Spleen (tissue), 11 donors: Measurements from ENCODE around the gene KDM2B. TPM values are rescaled to one million over a fixed set of nuclear protein-coding genes. Genes with fewer than 3 reads are reported as not detected.
A peak's percentile ranks its signal among the peaks of the same experiment; 100 is the strongest.

Experiments
- DNase-seq: peaks from one replicate; pipeline ENCODE4 v3.0.0-alpha.2; 2020
- H3K27ac ChIP-seq, 8 donors: fragments of 200-600 bp; sonication (generic) in 7 of 8; 1 replicate in 4 of 8; 2 replicates in 4 of 8; pipeline versions ENCODE4 v1.5.0 to v1.8.0; 2016 to 2021; ENCODE audit warnings: inconsistent platforms in 4 of 8, mild to moderate bottlenecking in 4 of 8, moderate library complexity in 1 of 8
- H3K27me3 ChIP-seq, 7 donors: fragments of 200-600 bp; sonication (generic) in 6 of 7; replicated peaks in 1 of 7; 1 replicate in 4 of 7; 2 replicates in 3 of 7; pipeline versions ENCODE4 v1.5.0 to v1.8.0; 2016 to 2021; ENCODE audit warnings: inconsistent platforms in 3 of 7, mild to moderate bottlenecking in 1 of 7
- H3K36me3 ChIP-seq, 6 donors: fragments of 200-600 bp; sonication (generic) in 5 of 6; 1 replicate in 4 of 6; 2 replicates in 2 of 6; pipeline versions ENCODE4 v1.5.0 to v1.8.0; 2016 to 2021; ENCODE audit warnings: inconsistent platforms in 2 of 6
- H3K4me1 ChIP-seq, 6 donors: fragments of 200-600 bp; sonication (generic) in 5 of 6; 1 replicate in 3 of 6; 2 replicates in 3 of 6; pipeline versions ENCODE4 v1.5.0 to v1.8.0; 2016 to 2021; ENCODE audit warnings: inconsistent platforms in 3 of 6
- H3K4me3 ChIP-seq, 8 donors: fragments of 200-600 bp; sonication (generic) in 7 of 8; 1 replicate in 4 of 8; 2 replicates in 4 of 8; pipeline versions ENCODE4 v1.5.0 to v1.8.0; 2016 to 2021; ENCODE audit warnings: inconsistent platforms in 4 of 8, mild to moderate bottlenecking in 4 of 8, moderate library complexity in 2 of 8
- H3K9me3 ChIP-seq, 8 donors: fragments of 200-600 bp; sonication (generic) in 7 of 8; 1 replicate in 4 of 8; 2 replicates in 4 of 8; pipeline versions ENCODE4 v1.5.0 to v1.8.0; 2016 to 2021; ENCODE audit warnings: inconsistent platforms in 4 of 8
- CTCF ChIP-seq, 11 experiments: fragments of 200-600 bp in 7 of 11; fragments of 450-650 bp in 4 of 11; sonication (generic) in 4 of 11; IDR thresholded peaks in 8 of 11; conservative IDR thresholded peaks in 3 of 11; 1 replicate in 7 of 11; 2 replicates in 4 of 11; pipeline versions ENCODE4 v1.4.0 to v1.8.0; 2016 to 2021; ENCODE audit warnings: antibody characterized with exemption in 11 of 11, inconsistent platforms in 4 of 11, mild to moderate bottlenecking in 1 of 11
- POLR2A ChIP-seq, 3 donors: fragments of 450-650 bp; IDR thresholded peaks; one replicate each; pipeline ENCODE4 v1.5.1; 2017; ENCODE audit warnings: antibody characterized with exemption in 3 of 3, mild to moderate bottlenecking in 1 of 3
- POLR2AphosphoS5 ChIP-seq, 3 donors: sonication (generic); formaldehyde crosslinking; IDR thresholded peaks; one replicate each; pipeline ENCODE4 v1.5.1; 2017; ENCODE audit warnings: antibody characterized with exemption in 3 of 3
- WGBS, 5 donors: extraction: QIAGEN DNeasy Blood & Tissue Kit in 3 of 5; methylation state at CpG; one replicate each; pipeline versions ENCODE4 v1.1.5 to v1.1.7; 2013 to 2018; 5-methylcytosine and 5-hydroxymethylcytosine counted together
- intact Hi-C: fragments of 100-400 bp; cut with DNase I; formaldehyde crosslinking; loops from one replicate; pipeline ENCODE4 v1.15.0; 2023; ENCODE audit warnings: low total_unique reads
- polyA plus RNA-seq, 3 donors: library from polyadenylated mRNA; stranded (reverse); fragments of 200-250 nt; gene quantifications; one replicate each; pipeline ENCODE4 v1.2.1, GENCODE V29; 2013
- total RNA-seq, 7 donors: library from RNA; depleted of rRNA in 3 of 7; stranded (reverse); fragments of >200 nt in 3 of 7; fragmentation: NEBNext Ultra II Directional in 4 of 7; extraction: Animal tissue kit (Norgen Biotek cat#: 25700) in 4 of 7; gene quantifications; one replicate each; pipeline versions ENCODE4 v1.1.0 to v1.2.1, GENCODE V29; 2016 to 2021
- donor health status: healthy with polysubstance abuse.
- donor health status: DM: no; HTN: no; CAD: no; lungs with moderate emphysema.
- donor health status: DM: no; HTN: no; CAD: no.
- donor health status: Bipolar disorder and iron deficiency.
- donor health status: healthy.
- donor health status: DM: no; HTN: no; CAD: no.
- donor health status: DM: yes; HTN: yes; CAD: no.

The KDM2B gene
- total and polyA plus RNA-seq, 10 donors: 20.8 to 56.2 (median 40.1) TPM

DNA sequence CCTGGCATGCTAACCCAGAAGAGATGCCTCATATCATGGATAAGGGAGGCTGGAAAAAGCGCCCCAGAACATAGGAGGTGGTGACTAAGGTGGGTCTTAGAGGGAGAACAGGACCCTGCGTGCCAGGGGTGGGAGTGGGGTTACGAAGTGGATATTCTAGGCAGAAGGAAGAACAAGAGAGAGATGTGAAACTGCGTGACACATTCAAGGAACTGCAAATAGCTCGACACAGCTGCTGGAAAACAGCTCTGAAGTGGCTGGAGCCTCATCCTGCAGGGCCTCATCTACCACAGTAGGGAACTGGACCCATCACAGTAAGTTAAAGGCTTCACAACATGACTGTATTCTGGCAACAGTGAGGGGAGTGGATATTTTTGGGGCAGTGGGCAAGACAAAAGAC is 119.8 kb downstream of the KDM2B start:
- intact Hi-C loops: no loop called here
- TF ChIP-seq POLR2AphosphoS5 (IDR thresholded peaks at IDR 0.05): no peak
- no peak for TF ChIP-seq POLR2A (IDR thresholded peaks at IDR 0.05)
- TF ChIP-seq CTCF (IDR thresholded peaks at IDR 0.05 in 8 of 11, conservative IDR thresholded peaks at IDR 0.05 in 3 of 11): no peak
- peak; percentile 25 for DNase-seq
- Histone ChIP-seq H3K9me3 (no peaks in the 10 kb centered on the region), H3K4me1 (peaks cover 8 to 78% (median 30%) of the 10 kb centered on the region in 6 donors), H3K36me3 (peaks cover 0 to 10% (median 0%) of the 10 kb centered on the region in 6 donors), H3K27ac (no peak overlapping the region), H3K27me3 (no peaks in the 10 kb centered on the region), H3K4me3 (no peak overlapping the region)
- 78 to 87% (median 79%) methylated on average over 5 of the region's 5 CpGs for WGBS, 5 donors

DNA sequence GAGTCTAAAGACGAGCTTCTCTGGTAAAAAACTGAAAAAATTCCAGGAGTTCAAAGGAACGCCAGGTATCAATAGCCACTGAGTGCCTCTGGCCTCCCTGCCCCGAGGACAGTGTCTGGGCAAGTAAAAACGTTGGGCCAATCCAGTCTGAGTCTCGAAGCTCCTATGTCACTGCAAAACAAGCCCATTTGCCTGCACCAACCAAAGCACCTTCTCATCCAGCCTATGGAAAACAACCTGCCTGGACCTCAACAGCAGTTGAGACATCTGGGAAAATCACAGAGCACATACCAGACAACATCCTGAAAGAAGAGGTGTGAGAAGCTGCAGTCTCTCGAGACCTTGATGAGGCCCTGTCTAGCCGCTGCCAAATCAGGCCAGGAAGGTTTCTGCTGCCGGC is 124.3 kb downstream of the KDM2B start:
- Histone ChIP-seq H3K27me3 (no peaks in the 10 kb centered on the region), H3K36me3 (peaks cover 0 to 24% (median 8%) of the 10 kb centered on the region in 6 donors), H3K27ac (no peak overlapping the region), H3K4me3 (no peak overlapping the region), H3K9me3 (no peaks in the 10 kb centered on the region), H3K4me1 (peaks cover 0 to 84% (median 32%) of the 10 kb centered on the region in 6 donors)
- no peak for TF ChIP-seq POLR2AphosphoS5 (IDR thresholded peaks at IDR 0.05)
- no peak for TF ChIP-seq CTCF (IDR thresholded peaks at IDR 0.05 in 8 of 11, conservative IDR thresholded peaks at IDR 0.05 in 3 of 11)
- TF ChIP-seq POLR2A (IDR thresholded peaks at IDR 0.05): no peak
- DNase-seq: peak; percentile 33
- 83 to 87% (median 84%) methylated on average over 8 of the region's 8 CpGs for WGBS, 5 donors
- intact Hi-C loops: no loop called here

DNA sequence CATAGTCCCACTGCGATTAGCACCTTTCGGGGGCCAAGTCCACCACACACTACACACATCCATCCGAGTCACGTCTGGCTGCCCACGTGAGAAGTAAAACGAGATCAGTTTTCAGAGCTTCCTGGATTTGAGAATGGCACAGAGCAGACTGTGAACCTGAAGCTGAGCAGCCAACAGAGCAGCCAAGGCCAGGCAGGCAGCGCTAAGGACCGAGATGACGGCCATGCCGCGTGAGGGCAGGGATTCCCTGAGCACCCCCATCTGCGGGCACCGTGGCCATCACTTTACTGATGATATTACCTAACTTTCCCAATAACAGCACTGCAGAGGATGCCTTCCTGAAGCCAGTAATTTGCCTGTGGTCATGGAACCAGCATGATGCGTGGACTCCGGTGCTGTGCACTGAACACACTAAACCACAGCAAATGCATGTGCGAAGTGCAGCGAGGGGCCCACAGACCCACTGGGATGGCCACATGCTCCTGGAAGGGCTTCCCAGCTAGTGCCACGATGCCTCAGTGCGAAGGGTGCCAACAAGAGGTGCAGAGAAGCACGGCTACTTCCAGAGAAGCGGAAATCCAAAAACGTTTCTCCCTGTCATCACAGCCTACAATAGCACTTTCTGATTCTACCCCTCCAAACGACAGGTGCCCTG is 124.9 kb downstream of the KDM2B start:
- H3K27ac ChIP-seq: no peak overlapping the region
- no peak overlapping the region for H3K4me3 ChIP-seq
- DNase-seq: peak; percentile 62
- no peaks in the 10 kb centered on the region for H3K9me3 ChIP-seq
- TF ChIP-seq POLR2AphosphoS5 (IDR thresholded peaks at IDR 0.05): no peak
- no peak for TF ChIP-seq POLR2A (IDR thresholded peaks at IDR 0.05)
- no peak for TF ChIP-seq CTCF (IDR thresholded peaks at IDR 0.05 in 8 of 11, conservative IDR thresholded peaks at IDR 0.05 in 3 of 11)
- H3K36me3 ChIP-seq: peaks cover 0 to 31% (median 10%) of the 10 kb centered on the region in 6 donors
- intact Hi-C loops: no loop called here
- peaks cover 4 to 84% (median 34%) of the 10 kb centered on the region in 6 donors for H3K4me1 ChIP-seq
- 88 to 95% (median 90%) methylated on average over 17 to 23 of the region's 23 CpGs for WGBS, 5 donors
- no peaks in the 10 kb centered on the region for H3K27me3 ChIP-seq

DNA sequence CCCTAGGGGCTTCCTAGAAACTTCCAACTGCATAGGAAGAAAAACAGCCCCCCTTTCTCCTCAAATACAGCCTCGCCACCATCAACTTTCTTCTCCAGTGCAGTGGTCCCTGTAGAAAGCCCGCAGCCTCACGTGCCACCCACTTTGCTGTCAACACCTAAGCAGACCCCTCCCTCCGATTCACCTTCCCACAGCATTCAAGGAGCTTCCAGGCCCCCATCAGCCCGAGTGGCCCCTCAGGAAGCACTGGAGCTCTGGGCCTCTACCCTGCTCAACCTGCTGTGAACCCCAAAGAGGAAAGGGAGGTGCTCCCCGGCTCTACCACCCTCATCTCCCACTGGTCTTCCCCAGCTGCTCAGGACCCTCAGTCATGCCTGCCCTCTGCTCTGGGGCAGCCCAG is 125.9 kb downstream of the KDM2B start:
- peak; percentile 34 for DNase-seq
- Histone ChIP-seq H3K9me3 (no peaks in the 10 kb centered on the region), H3K36me3 (peaks cover 0 to 33% (median 10%) of the 10 kb centered on the region in 6 donors), H3K4me3 (no peak overlapping the region), H3K4me1 (peaks cover 5 to 86% (median 40%) of the 10 kb centered on the region in 6 donors), H3K27me3 (no peaks in the 10 kb centered on the region), H3K27ac (no peak overlapping the region)
- intact Hi-C loops: no loop called here
- no peak for TF ChIP-seq CTCF (IDR thresholded peaks at IDR 0.05 in 8 of 11, conservative IDR thresholded peaks at IDR 0.05 in 3 of 11)
- TF ChIP-seq POLR2AphosphoS5 (IDR thresholded peaks at IDR 0.05): no peak
- no peak for TF ChIP-seq POLR2A (IDR thresholded peaks at IDR 0.05)
- 86 to 94% (median 92%) methylated on average over 6 of the region's 6 CpGs for WGBS, 5 donors
